GM12878 (cell line): ENCODE results near the gene NLRC5. TPM values are rescaled to one million over a fixed set of nuclear protein-coding genes. Genes with fewer than 3 reads are reported as not detected.

Experiments
- ATAC-seq: fragments of 200-7000 bp; cut with Tn5 transposase; 3 replicates; pipeline ENCODE4 v1.9.1; 2020; ENCODE audit warnings: mild to moderate bottlenecking, moderate library complexity
- BruUV-seq: library from RNA; stranded (reverse); fragments of 400-500 nt; replicated peaks from 2 replicates; lab custom pipeline; 2021; lab: Mats Ljungman, UMichigan
- CTCF ChIA-PET: fragments of 300-600 bp; sonication (Branson Sonifier 250); formaldehyde crosslinking; extraction: SDS; loops from one replicate; lab custom pipeline; 2021; ENCODE audit warnings: inconsistent platforms; lab: Yijun Ruan, JAX
- POLR2A ChIA-PET: fragments of 350-600 bp; formaldehyde crosslinking; extraction: SDS; loops from one replicate; lab custom pipeline; 2021; ENCODE audit warnings: inconsistent platforms; lab: Charles Lee
- RAD21 ChIA-PET: fragments of 300-600 bp; sonication (Branson Sonifier 250); formaldehyde crosslinking; loops from one replicate; lab custom pipeline; 2023; ENCODE audit warnings: antibody characterized with exemption; ENCODE audit not compliant: unreplicated experiment; lab: Charles Lee
- SMC1A ChIA-PET: fragments of 300-600 bp; sonication (Branson Sonifier 250); formaldehyde crosslinking; loops from one replicate; lab custom pipeline; 2023; ENCODE audit not compliant: unreplicated experiment, uncharacterized antibody; lab: Charles Lee
- DNase-seq: peaks from one replicate; pipeline ENCODE4 v3.0.0-alpha.2; 2011; ENCODE audit warnings: low read depth, low spot score
- FAIRE-seq: peaks from 3 replicates; lab custom pipeline; 2011; peaks lifted over from hg19 to GRCh38; lab: Jason Lieb, UNC
- H2AFZ ChIP-seq: 2 replicates; pipeline ENCODE4 v1.6.0; 2011; ENCODE audit warnings: low read depth, low read length, control low read depth; ENCODE audit not compliant: control insufficient read depth
- H3K27ac ChIP-seq: 2 replicates; pipeline ENCODE4 v1.5.1; 2011; ENCODE audit warnings: control low read depth; ENCODE audit not compliant: control insufficient read depth, insufficient read depth
- H3K27me3 ChIP-seq, 2 experiments: replicated peaks in 1 of 2; 2 replicates each; pipeline versions ENCODE4 v1.6.0 to v1.6.1; 2011; ENCODE audit warnings: low read length in 1 of 2; ENCODE audit not compliant: control insufficient read depth in 2 of 2, insufficient read depth in 2 of 2
- H3K36me3 ChIP-seq, 2 experiments: 2 replicates each; pipeline ENCODE4 v1.5.1; 2011; ENCODE audit warnings: low read length in 1 of 2; ENCODE audit not compliant: control insufficient read depth in 2 of 2, insufficient read depth in 2 of 2
- H3K4me1 ChIP-seq: 2 replicates; pipeline ENCODE4 v1.6.1; 2011; ENCODE audit warnings: mild to moderate bottlenecking, low read length, moderate library complexity, mixed read lengths; ENCODE audit not compliant: control insufficient read depth, insufficient read depth
- H3K4me2 ChIP-seq: 2 replicates; pipeline ENCODE4 v1.6.0; 2011; ENCODE audit warnings: control low read depth; ENCODE audit not compliant: control insufficient read depth, insufficient read depth
- H3K4me3 ChIP-seq: fragments of 200-600 bp; sonication (generic); 2 replicates; pipeline ENCODE4 v1.5.1; 2016
- H3K79me2 ChIP-seq: 2 replicates; pipeline ENCODE4 v1.6.0; 2011; ENCODE audit warnings: low read length; ENCODE audit not compliant: control insufficient read depth, insufficient read depth
- H3K9ac ChIP-seq: 2 replicates; pipeline ENCODE4 v1.8.0; 2011; ENCODE audit warnings: low read length, control low read depth, mixed read lengths; ENCODE audit not compliant: control insufficient read depth, insufficient read depth
- H3K9me3 ChIP-seq: replicated peaks from 3 replicates; pipeline ENCODE4 v1.5.1; 2011; ENCODE audit warnings: mild to moderate bottlenecking, low read length; ENCODE audit not compliant: control insufficient read depth, insufficient read depth
- H4K20me1 ChIP-seq: 2 replicates; pipeline ENCODE4 v1.6.0; 2011; ENCODE audit not compliant: control insufficient read depth, insufficient read depth
- BCLAF1 ChIP-seq: fragments of 450-650 bp; IDR thresholded peaks from 2 replicates; pipeline ENCODE4 v1.6.1; 2017; ENCODE audit warnings: antibody characterized with exemption, mild to moderate bottlenecking, moderate library complexity
- CEBPZ ChIP-seq: fragments of 150-350 bp; IDR thresholded peaks from 2 replicates; pipeline ENCODE4 v1.6.1; 2016; ENCODE audit warnings: low read depth, low read length
- ETV6 ChIP-seq, 2 experiments: fragments of 450-650 bp in 1 of 2; IDR thresholded peaks in 1 of 2; conservative IDR thresholded peaks in 1 of 2; 2 replicates each; pipeline ENCODE4 v1.6.1; 2014; ENCODE audit warnings: antibody characterized with exemption in 1 of 2, borderline replicate concordance in 1 of 2, low read depth in 1 of 2, mild to moderate bottlenecking in 1 of 2, moderate library complexity in 1 of 2
- FOS ChIP-seq: IDR thresholded peaks from 3 replicates; pipeline ENCODE4 v1.6.1; 2011; ENCODE audit warnings: borderline replicate concordance; ENCODE audit not compliant: insufficient read length; ENCODE audit errors: extremely low read depth
- GATAD2B ChIP-seq: fragments of 450-650 bp; conservative IDR thresholded peaks from 2 replicates; pipeline ENCODE4 v1.6.1; 2017; ENCODE audit warnings: low read depth, mild to moderate bottlenecking, moderate library complexity
- PBX3 ChIP-seq: IDR thresholded peaks from 2 replicates; pipeline ENCODE4 v1.6.1; 2011; ENCODE audit warnings: mild to moderate bottlenecking, low read depth, low read length, moderate library complexity; ENCODE audit not compliant: insufficient replicate concordance
- SRF ChIP-seq, 2 experiments: IDR thresholded peaks; 2 replicates each; pipeline ENCODE4 v1.6.1; 2011; ENCODE audit warnings: low read depth in 2 of 2, low read length in 2 of 2, mild to moderate bottlenecking in 1 of 2, moderate library complexity in 1 of 2
- TBL1XR1 ChIP-seq: IDR thresholded peaks from 2 replicates; pipeline ENCODE4 v1.6.1; 2012; ENCODE audit warnings: low read depth, low read length, improper control_type of control experiment
- ZBTB11 ChIP-seq: fragments of 450-650 bp; formaldehyde crosslinking; IDR thresholded peaks from 2 replicates; pipeline ENCODE4 v1.5.0; 2022; ENCODE audit warnings: mild to moderate bottlenecking, missing genetic modification characterization
- WGBS: methylation state at CpG from one replicate; pipeline ENCODE4 v1.1.6; 2016; ENCODE audit warnings: low lambda C conversion rate; ENCODE audit not compliant: insufficient replicate concordance, insufficient coverage; ENCODE audit errors: missing lambda C conversion rate; 5-methylcytosine and 5-hydroxymethylcytosine counted together
- in situ Hi-C: fragments of 300-500 bp; cut with MboI; formaldehyde crosslinking; loops from 9 replicates; pipeline ENCODE4 v1.14.3; 2018; ENCODE audit warnings: mixed read lengths
- intact Hi-C: fragments of 100-400 bp; cut with micrococcal nuclease; formaldehyde crosslinking; loops from one replicate; pipeline ENCODE4 v1.14.2; 2022; ENCODE audit not compliant: unreplicated experiment
- polyA plus RNA-seq, 11 experiments: library from polyadenylated mRNA; depleted of rRNA in 4 of 11; unstranded in 6 of 11; stranded (reverse) in 5 of 11; fragments of >200 nt; fragmentation: Nextera tagmentation in 4 of 11; fragmentation: Illumina TruSeq in 1 of 11; extraction: Ambion mirVana in 4 of 11; extraction: Trizol in 1 of 11; gene quantifications; 1 replicate in 1 of 11; 2 replicates in 10 of 11; pipeline versions ENCODE4 v1.2.1 to v1.2.3, GENCODE V29; 2011 to 2016; ENCODE audit warnings: inconsistent platforms in 2 of 11, missing spikeins in 2 of 11, low read depth in 1 of 11
- total RNA-seq, 4 experiments: library from RNA; depleted of rRNA in 3 of 4; stranded (reverse); fragments of >200 nt in 3 of 4; fragmentation: Illumina TruSeq in 1 of 4; extraction: Trizol in 1 of 4; gene quantifications; 2 replicates each; pipeline versions ENCODE4 v1.2.1 to v1.2.3, GENCODE V29; 2013 to 2021

NLRC5 gene
- total and polyA plus RNA-seq, 10 of the 15 experiments (the other 5 are each of a cell fraction or from before 2014, with no cell fraction given) = 13.1 to 105 (median 57.3) TPM

- DNase-seq = no peak
- POLR2A ChIA-PET = interaction anchor here (0.5 to 6.2 kb wide), 7 partner anchors 10 to 220 kb away, joined by 3 to 49 read pairs (median 5); partner anchors contain the start of gene HERPUD1
- Histone ChIP-seq H3K27me3 (no peaks in the 10 kb centered on the region), H3K9me3 (no peaks in the 10 kb centered on the region), H3K4me2 (no peak overlapping the region), H3K4me1 (peaks cover 48% of the 10 kb centered on the region), H3K79me2 (no peaks in the 10 kb centered on the region; the same call in 1 of the 2 replicates), H3K9ac (no peak overlapping the region), H3K27ac (no peak overlapping the region), H2AFZ (no peak overlapping the region), H3K4me3 (no peak overlapping the region), H3K36me3 (peaks cover 5 to 23% of the 10 kb centered on the region in 2 experiments), H4K20me1 (no peaks in the 10 kb centered on the region; the same call in 1 of the 2 replicates)
- intact Hi-C loops = no loop called here
- CTCF ChIA-PET = interaction anchor here (0.6 to 3.9 kb wide), 10 partner anchors 8 to 154 kb away, joined by 3 to 45 read pairs (median 4); no protein-coding TSS in a partner anchor
- BruUV-seq = no TSS peak
- 0 out of 3 replicates have a peak, but pooled peaks have one; percentile 0 for ATAC-seq
- no peak for FAIRE-seq
- WGBS = 94% methylated on average over 10 of the region's 10 CpGs
- SMC1A ChIA-PET = interaction anchor here (0.7 to 3.1 kb wide), 13 partner anchors 10 to 87 kb away, joined by 3 to 17 read pairs (median 4); no protein-coding TSS in a partner anchor
- RAD21 ChIA-PET = interaction anchor here (1.2 to 2.4 kb wide), 5 partner anchors 11 to 83 kb away, joined by 3 to 9 read pairs (median 6); no protein-coding TSS in a partner anchor
- in situ Hi-C loops = no loop called here
- no peak for TF ChIP-seq FOS
- no peak for TF ChIP-seq ETV6 (conservative IDR thresholded peaks at IDR 0.05 in 1 of 2, IDR thresholded peaks at IDR 0.05 in 1 of 2; ENCODE audit: borderline replicate concordance in 1 of 2, low read depth in 1 of 2)
- no peak for TF ChIP-seq GATAD2B
- no peak for TF ChIP-seq BCLAF1
- no peak for TF ChIP-seq TBL1XR1
- TF ChIP-seq CEBPZ = no peak
- peak; percentile 38 to 61; a peak in 2 of 4 replicates for TF ChIP-seq SRF (IDR thresholded peaks at IDR 0.05; ENCODE audit: low read depth in 2 of 2, low read length in 2 of 2)
- TF ChIP-seq PBX3 = no peak
- TF ChIP-seq ZBTB11 (CRISPR knock-in tag) = no peak
These were observed 42.4 kb upstream of the NLRC5 start for GRCh38 chr16:56946767-56947603.
